ENCODE data around the gene EPO. TPM values are rescaled to one million over a fixed set of nuclear protein-coding genes. Genes with fewer than 3 reads are reported as not detected.
"Not testable (repeated sequence)": the region's sequence is repeated elsewhere in the genome, so short reads cannot be mapped to it uniquely, and the experiment has no call there.

The EPO gene
- total RNA-seq, 2 donors from 2014 or later = not detected

DNA sequence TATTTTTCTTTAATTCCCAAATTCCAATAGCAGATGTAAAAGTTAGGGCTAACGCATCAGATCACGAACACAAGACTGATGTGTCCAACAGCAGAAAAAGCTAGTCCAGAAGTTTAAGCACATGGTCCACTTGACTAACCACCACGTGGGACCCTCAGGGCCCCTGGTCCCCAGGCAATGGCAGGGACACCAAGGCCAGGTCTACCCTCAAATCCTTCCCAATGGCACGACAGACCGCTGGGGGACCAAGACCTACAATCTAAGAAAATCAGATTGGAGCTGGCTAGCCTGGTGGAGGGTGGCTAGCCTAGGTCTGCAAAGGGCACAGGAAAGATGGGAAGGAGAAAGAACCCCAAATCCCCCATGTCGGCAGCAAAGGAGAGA, 27.7 kb upstream of the EPO start:
- no peak for DNase-seq
- no peak for ATAC-seq
- intact Hi-C loops (cut with DNase I) = loop anchor here in 1 of 2 donors (5.0 kb wide), 2 partner anchors 130 to 215 kb away; partner anchors contain the start of gene TSC22D4

DNA sequence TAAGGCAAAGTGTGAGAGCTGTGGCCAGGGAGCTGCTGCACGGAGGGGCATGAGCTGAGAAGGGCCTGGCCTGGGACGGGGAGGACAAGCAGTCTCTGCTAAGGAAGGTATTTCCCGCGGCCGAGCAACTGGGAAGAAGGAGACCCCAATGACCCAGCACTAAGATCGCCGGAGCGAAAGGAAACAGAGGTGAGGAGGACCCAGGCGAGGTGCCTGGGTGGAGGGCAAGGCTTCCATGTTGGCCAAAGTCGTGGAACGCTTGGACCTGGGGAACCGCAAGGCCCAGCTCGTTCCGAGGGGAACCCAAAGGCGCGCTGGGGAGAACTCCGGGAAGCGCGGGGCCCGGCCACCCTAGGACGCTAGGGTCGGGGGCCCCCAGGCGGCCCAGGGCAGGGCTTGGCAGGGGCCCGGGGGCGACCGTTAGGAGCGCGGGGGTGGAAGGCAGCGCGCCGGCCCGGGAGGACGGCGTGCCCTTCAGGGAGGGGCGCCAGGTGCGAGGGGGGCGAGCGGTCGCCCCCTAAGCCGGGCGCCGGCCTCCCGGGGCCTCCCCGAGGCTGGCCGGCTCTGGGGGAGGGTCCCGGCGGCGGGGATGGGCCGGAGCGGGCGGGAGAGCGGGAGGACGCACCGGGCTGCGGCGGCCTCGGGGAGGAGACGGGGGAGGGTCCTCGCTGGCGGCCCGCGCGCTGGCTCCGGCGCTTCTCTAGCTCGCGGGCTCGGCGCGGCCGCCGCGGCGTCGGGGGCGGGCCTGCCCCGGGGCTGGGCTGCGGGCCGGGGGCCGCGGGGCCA, 26.8 kb upstream of the EPO start:
- peak; percentile 10 to 16 for ATAC-seq
- no peak for DNase-seq
- intact Hi-C loops (cut with DNase I) = loop anchor here in 1 of 2 donors (5.0 kb wide), 2 partner anchors 131 to 216 kb away; partner anchors contain the start of gene TSC22D4

DNA sequence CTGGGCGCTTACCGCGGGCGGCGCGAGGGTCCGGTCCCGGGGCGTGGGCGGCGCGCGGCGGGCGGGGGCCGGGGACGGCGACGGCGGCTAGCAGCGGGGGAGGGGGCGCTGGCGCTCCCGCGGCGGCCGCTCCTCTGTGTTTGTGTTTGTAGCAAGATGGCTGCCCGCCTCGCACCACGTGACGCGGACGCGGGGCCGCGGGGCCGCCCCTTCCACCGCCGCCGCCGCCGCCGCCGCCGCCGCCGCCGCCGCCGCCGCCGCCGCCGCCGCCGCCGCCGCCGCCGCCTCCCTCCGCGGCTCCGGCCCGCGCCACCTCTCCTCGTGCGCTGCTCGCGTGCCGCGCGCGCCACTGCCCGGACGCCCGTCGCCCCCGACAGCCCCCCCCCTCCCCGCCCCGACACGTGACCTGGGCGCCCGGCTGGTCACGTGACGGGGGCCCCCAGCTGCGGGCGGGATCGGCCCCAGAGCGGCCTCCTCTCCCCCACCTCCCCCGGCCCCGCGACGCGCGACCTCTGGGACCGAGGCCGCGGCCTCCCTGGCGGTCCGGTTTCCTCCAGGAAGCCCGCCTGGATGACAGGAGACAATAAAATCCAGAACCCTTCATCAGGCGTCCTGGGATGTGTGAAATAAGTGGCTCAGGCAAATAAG, 26.0 kb upstream of the EPO start, which contains the start of gene GIGYF1:
Gene GIGYF1, minus strand, starts transcription at position 153 of the 648 bp plus-strand sequence. CDS start 6,012 bp downstream, outside the sequence.
- DNase-seq (peak; percentile 88), ATAC-seq (peak; percentile 43 to 60)
- intact Hi-C loops (cut with DNase I) = loop anchor here in 1 of 2 donors (5.0 kb wide), 2 partner anchors 132 to 217 kb away; partner anchors contain the start of gene TSC22D4

DNA sequence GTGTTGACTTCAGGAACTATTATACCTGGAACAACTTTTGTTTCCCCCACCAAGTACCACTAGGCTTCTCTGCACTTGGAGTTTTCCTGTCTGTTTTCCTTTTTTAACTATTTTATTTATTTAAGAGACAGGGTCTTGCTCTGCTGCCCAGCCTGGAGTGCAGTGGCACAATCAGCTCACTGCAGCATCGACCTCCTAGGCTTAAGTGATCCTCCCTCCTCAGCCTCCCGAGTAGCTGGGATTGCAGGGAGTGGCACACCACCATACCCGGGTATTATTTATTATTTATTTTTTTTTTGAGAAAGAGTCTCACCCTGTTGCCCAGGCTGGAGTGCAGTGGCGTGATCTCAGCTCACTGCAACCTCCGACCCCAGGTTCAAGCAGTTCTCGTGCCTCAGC, 24.1 kb upstream of the EPO start:
- no peak for DNase-seq
- intact Hi-C loops (cut with DNase I) = no loop called here
- ATAC-seq = no peak

DNA sequence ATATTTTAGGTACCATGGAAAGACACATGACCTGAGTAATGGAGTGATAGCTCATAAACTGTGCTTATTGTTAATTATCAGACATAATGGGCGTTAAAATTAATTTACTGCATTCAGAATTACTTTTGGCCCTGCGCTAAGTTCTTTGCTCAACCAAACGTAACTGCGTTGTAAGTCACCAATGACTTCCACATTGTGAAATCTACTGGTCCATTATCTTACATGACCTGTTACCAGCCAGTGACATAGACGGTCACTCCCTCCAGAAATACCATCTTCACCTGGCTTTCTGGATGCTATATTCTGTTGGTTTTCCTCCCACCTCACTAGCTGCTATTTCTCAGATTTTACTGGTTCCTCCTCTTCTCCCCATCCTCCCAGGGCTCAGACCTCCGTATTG, 21.2 kb upstream of the EPO start:
- intact Hi-C loops (cut with DNase I) = no loop called here
- no peak for ATAC-seq
- no peak for DNase-seq

DNA sequence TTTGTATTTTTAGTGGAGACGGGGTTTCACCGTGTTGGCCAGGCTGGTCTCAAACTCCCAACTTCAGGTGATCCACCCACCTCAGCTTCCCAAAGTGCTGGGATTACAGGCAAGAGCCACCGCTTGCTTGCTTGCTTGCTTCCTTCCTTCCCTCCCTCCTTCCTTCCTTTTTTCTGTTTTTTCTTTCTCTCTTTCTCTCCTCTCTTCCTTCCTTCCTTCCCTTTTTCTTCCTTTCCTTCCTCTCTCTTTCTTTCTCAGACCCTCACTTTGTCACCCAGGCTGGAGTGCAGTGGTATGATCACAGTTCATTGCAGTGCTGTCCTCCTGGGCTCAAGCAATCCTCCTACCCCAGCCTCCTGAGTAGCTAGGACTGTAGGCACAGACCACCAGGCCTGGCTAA, 19.2 kb upstream of the EPO start:
- ATAC-seq; intact Hi-C loops (cut with DNase I); DNase-seq: not testable (repeated sequence)

DNA sequence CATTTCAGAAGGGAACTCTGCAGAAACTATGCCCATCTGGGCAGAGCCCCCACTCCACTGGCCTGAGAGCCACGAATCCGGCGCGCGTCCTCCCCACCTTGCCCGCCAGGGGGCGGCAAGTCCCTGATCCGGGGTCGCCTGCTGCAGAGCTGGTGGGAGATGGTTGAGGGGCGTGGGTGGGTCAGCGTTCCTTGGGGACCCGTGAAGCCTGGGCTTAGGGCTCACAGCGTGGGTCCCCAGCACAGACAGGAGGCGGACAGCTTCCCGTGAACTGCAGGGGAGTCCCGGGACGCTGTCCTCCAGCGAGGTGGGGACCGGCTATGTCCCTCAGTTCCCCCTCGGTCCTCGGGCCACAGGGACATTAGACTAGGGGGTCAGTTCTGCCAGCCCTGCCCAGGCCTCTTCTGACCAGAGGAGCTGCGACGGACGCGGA, 14.9 kb upstream of the EPO start:
- ATAC-seq (peak; percentile 80 to 82), DNase-seq (peak; percentile 84)
- intact Hi-C loops (cut with DNase I) = loop anchor here in 1 of 2 donors (5.0 kb wide), 1 partner anchor 147 kb away; the partner anchor contains the start of gene SLC12A9

DNA sequence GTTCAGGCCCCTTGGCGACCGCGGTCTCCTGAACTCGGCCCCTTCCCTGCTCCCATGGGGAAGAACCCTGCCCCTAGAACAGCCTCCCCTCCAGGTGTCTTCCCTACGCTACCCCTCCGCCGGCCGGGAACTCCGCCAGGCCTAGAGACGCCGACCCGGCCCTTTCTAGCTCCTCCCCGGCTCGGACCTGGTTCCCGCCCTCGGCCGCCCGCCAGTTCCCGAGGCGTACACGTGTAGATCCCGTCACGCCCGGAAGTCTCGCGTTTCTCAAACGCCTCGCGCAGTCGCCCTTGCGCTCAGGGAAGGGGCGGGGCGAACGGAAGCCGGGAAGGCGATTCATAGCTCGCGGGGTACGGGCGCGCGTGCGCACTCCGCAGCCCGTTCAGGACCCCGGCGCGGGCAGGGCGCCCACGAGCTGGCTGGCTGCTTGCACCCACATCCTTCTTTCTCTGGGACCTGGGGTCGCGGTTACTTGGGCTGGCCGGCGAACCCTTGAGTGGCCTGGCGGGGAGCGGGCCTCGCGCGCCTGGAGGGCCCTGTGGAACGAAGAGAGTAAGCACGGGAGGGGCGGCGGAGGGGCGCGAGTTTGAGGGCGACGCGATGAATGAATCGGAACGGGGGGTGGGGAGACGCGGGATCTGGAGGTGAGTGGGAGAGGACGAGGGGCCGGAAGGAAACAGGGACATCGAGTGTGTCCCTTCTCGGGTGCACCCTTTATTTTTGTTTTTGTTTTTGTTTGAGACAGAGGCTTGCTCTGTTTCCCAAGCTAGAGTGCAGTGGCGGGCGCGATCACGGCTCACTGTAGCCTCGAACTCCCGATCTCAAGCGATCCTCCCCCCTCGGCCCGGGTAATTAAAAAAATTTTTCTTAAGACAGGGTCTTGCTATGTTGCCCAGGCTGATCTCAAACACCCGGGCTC, 14.3 kb upstream of the EPO start, which contains the start of gene POP7:
Gene POP7, plus strand, starts transcription at position 369 of the 919 bp plus-strand sequence. CDS start 710 bp downstream, outside the sequence.
- ATAC-seq (peak; percentile 98 to 99), DNase-seq (peak; percentile 100)
- intact Hi-C loops (cut with DNase I) = loop anchor here in 1 of 2 donors (5.0 kb wide), 1 partner anchor 146 kb away; the partner anchor contains the start of gene SLC12A9

DNA sequence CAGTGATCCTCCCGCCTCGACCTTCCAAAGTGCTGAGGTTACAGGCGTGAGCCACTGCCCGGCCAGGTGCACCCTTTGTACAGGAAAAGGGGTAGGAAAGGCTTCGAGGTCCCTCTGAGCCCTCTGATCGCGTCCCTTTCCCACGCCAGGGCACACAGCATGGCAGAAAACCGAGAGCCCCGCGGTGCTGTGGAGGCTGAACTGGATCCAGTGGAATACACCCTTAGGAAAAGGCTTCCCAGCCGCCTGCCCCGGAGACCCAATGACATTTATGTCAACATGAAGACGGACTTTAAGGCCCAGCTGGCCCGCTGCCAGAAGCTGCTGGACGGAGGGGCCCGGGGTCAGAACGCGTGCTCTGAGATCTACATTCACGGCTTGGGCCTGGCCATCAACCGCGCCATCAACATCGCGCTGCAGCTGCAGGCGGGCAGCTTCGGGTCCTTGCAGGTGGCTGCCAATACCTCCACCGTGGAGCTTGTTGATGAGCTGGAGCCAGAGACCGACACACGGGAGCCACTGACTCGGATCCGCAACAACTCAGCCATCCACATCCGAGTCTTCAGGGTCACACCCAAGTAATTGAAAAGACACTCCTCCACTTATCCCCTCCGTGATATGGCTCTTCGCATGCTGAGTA, 13.5 kb upstream of the EPO start:
- ATAC-seq (no peak), DNase-seq (no peak)
- intact Hi-C loops (cut with DNase I) = loop anchor here in 1 of 2 donors (5.0 kb wide), 1 partner anchor 146 kb away; the partner anchor contains the start of gene SLC12A9

DNA sequence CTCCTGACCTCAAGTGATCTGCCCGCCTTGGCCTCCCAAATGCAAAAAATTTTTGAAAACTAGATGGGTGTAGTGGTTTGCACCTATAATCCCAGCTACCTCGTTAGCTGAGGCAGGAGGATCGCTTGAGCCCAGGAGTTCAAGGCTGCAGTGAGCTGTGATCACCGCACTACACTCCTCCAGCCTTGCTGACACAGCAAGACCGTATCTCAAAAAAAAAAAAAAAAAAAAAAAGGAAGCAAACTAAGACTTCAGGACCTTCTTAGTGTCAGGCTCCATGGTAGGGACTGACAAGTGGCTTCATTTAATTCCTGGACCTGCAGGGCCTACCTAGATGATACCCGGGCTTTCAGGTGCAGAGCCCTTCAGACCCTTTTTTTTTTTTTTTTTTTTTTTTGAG, 11.9 kb upstream of the EPO start:
- intact Hi-C loops (cut with DNase I) = loop anchor here in 1 of 2 donors (5.0 kb wide), 1 partner anchor 144 kb away; the partner anchor contains the start of gene SLC12A9
- ATAC-seq = no peak
- DNase-seq = no peak

DNA sequence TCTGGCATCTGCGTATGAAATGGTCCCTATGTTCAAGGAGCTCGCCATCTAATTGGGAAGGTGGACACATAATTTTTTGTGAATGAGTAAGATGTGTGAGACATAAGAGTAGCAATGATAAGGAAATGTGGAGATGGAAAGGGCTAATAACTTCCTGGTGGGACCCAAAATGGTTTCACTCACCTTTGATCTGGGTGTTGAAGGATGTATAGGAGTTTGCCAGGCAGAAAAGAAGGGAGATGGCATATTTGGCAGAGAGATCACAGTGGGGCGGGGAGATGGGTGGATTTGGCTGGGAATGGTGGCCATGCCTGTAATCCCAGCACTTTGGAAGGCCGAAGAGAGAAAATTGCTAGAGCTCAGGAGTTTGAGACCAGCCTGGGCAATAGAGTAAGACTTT, 9.8 kb upstream of the EPO start:
- no peak for DNase-seq
- ATAC-seq = no peak
- intact Hi-C loops (cut with DNase I) = no loop called here

DNA sequence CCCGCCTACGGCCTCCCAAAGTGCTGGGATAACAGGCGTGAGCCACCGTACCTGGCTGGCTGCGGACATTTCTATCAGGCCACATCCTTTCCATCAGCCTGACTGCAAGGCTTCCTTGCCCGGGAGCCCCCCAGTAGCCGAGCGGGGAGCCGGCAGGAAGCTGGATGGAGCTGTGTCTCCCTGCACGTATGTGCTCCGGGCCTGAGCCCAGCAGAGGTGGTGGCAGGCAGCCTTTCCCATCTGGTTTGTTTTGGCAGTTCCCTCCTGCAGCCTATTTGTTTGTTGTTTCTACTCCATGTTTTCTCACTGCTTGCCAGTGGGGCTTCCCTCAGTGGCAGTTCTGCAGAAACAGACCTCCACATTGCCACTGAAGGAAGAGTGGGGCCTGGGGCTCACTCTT, 8.9 kb upstream of the EPO start:
- intact Hi-C loops (cut with DNase I) = no loop called here
- ATAC-seq = no peak
- no peak for DNase-seq

DNA sequence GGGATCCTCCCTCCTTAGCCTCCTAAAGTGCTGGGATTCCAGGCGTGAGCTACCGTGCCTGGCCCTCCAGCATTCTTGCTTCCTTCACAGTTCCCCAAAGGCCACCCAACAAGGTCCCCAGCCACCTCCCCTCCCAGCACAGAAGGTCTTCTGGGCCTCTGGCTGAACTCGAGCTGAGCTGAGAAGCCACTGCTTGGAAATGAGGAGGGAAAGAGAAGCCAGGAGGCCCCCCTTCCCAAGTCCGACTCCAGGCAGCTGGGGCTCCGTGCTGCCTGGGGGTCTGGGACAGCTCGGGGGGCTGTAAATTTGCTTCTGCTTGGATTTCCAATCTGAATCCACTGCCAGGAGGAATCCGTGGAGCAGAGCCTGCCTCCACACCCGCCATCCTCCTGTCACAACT, 5.5 kb upstream of the EPO start:
- intact Hi-C loops (cut with DNase I) = no loop called here
- no peak for ATAC-seq
- DNase-seq = no peak

DNA sequence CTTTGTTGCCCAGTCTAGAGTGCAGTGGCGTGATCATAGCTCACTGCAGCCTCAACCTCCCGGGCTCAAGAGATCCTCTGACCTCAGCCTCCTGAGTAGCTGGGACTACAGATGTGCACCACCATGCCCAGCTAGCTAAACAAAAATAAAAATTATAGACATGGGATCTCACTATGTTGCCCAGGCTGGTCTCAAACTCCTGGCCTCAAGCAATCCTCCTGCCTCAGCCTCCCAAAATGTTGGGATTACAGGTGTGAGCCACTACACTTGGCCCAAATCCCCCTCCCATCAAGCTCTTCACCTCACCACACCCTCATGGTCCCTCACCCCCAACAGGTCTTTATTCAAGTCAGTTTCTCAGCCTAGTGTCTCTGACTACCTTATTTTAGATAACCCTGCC, 3.2 kb upstream of the EPO start:
- DNase-seq; ATAC-seq; intact Hi-C loops (cut with DNase I): not testable (repeated sequence)

DNA sequence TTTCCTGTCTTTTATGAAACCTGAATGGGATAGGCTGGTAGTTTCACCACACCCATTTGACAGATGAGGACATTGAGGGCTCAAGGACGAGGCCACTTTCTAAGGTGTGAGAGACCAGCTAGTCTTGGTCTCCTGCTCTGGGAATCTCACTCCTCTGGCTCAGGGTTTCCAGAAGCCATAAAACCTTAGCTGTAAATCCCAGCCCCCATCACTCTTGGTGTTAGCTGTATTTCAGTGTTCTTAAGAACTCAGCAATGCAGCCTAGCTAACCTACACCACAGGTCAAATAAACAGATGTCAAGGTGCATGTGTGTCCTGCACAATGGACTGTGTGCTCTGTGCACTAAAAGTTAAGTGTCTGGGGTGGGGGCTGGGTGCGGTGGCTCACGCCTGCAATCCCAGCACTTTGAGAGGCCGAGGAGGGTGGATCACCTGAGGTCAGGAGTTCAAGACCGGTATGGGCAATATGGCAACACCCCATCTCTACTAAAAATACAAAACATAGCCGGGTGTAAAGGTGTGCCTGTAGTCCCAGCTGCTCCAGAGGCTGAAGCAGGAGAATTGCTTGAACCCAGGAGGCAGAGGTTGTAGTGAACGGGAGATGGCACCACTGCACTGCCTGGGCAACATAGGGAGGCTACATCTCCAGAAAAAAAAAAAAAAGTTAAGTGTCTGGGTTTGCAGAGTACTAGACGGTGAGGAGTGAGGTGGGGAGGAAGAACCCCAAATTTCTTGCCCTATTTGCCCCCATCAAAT, 567 bp upstream of the EPO start:
- intact Hi-C loops (cut with DNase I) = loop anchor here in 1 of 2 donors (5.0 kb wide), 1 partner anchor 138 kb away; no protein-coding TSS in a partner anchor
- no peak for DNase-seq
- no peak for ATAC-seq

DNA sequence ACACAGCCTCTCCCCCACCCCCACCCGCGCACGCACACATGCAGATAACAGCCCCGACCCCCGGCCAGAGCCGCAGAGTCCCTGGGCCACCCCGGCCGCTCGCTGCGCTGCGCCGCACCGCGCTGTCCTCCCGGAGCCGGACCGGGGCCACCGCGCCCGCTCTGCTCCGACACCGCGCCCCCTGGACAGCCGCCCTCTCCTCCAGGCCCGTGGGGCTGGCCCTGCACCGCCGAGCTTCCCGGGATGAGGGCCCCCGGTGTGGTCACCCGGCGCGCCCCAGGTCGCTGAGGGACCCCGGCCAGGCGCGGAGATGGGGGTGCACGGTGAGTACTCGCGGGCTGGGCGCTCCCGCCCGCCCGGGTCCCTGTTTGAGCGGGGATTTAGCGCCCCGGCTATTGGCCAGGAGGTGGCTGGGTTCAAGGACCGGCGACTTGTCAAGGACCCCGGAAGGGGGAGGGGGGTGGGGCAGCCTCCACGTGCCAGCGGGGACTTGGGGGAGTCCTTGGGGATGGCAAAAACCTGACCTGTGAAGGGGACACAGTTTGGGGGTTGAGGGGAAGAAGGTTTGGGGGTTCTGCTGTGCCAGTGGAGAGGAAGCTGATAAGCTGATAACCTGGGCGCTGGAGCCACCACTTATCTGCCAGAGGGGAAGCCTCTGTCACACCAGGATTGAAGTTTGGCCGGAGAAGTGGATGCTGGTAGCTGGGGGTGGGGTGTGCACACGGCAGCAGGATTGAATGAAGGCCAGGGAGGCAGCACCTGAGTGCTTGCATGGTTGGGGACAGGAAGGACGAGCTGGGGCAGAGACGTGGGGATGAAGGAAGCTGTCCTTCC, 620 bp downstream of the EPO start:
- ATAC-seq (no peak), DNase-seq (no peak)
- intact Hi-C loops (cut with DNase I) = loop anchor here in 1 of 2 donors (5.0 kb wide), 1 partner anchor 136 kb away; no protein-coding TSS in a partner anchor

DNA sequence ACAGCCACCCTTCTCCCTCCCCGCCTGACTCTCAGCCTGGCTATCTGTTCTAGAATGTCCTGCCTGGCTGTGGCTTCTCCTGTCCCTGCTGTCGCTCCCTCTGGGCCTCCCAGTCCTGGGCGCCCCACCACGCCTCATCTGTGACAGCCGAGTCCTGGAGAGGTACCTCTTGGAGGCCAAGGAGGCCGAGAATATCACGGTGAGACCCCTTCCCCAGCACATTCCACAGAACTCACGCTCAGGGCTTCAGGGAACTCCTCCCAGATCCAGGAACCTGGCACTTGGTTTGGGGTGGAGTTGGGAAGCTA, 1.2 kb downstream of the EPO start:
- DNase-seq (no peak), ATAC-seq (no peak)
- intact Hi-C loops (cut with DNase I) = loop anchor here in 1 of 2 donors (5.0 kb wide), 1 partner anchor 136 kb away; no protein-coding TSS in a partner anchor
